Keratinocyte (primary cell): ENCODE measurements around the gene FAM13B. TPM values are rescaled to one million over a fixed set of nuclear protein-coding genes. Genes with fewer than 3 reads are reported as not detected.

Experiments used
- DNase-seq: peaks from one replicate; pipeline ENCODE4 v3.0.0-alpha.2; 2011; ENCODE audit warnings: low read depth, missing footprints, low spot score
- FAIRE-seq: peaks from 2 replicates; lab custom pipeline; 2011; peaks lifted over from hg19 to GRCh38; lab: Jason Lieb, UNC
- H2AFZ ChIP-seq: 2 replicates; pipeline ENCODE4 v1.6.0; 2012; ENCODE audit warnings: low read length, control low read depth, inconsistent platforms; ENCODE audit not compliant: control insufficient read depth
- H3K27ac ChIP-seq: 2 replicates; pipeline ENCODE4 v1.5.1; 2011; ENCODE audit warnings: low read length; ENCODE audit not compliant: control insufficient read depth, insufficient read depth
- H3K27me3 ChIP-seq: 3 replicates; pipeline ENCODE4 v1.6.0; 2011; ENCODE audit warnings: low read length; ENCODE audit not compliant: control insufficient read depth, insufficient read depth; ENCODE audit errors: extremely low read depth
- H3K36me3 ChIP-seq, 2 experiments: 2 replicates in 1 of 2; 3 replicates in 1 of 2; pipeline ENCODE4 v1.5.1; 2011; ENCODE audit warnings: low read length in 2 of 2, mild to moderate bottlenecking in 1 of 2; ENCODE audit not compliant: control insufficient read depth in 2 of 2, insufficient read depth in 2 of 2; ENCODE audit errors: extremely low read depth in 1 of 2
- H3K4me1 ChIP-seq: 3 replicates; pipeline ENCODE4 v1.5.1; 2011; ENCODE audit warnings: low read length; ENCODE audit not compliant: control insufficient read depth, insufficient read depth; ENCODE audit errors: extremely low read depth
- H3K4me2 ChIP-seq: 3 replicates; pipeline ENCODE4 v1.6.0; 2011; ENCODE audit warnings: low read depth, low read length; ENCODE audit not compliant: control insufficient read depth, insufficient read depth; ENCODE audit errors: extremely low read depth
- H3K4me3 ChIP-seq, 3 experiments: fragments of 200-600 bp in 1 of 3; sonication (generic) in 1 of 3; 2 replicates in 2 of 3; 3 replicates in 1 of 3; pipeline ENCODE4 v1.5.1; 2011 to 2016; ENCODE audit warnings: low read length in 3 of 3, mild to moderate bottlenecking in 3 of 3, control low read depth in 2 of 3, inconsistent platforms in 1 of 3, low read depth in 1 of 3, mixed read lengths in 1 of 3, mixed run types in 1 of 3, moderate library complexity in 1 of 3; ENCODE audit not compliant: control insufficient read depth in 2 of 3, insufficient read depth in 2 of 3; ENCODE audit errors: extremely low read depth in 1 of 3
- H3K79me2 ChIP-seq: 2 replicates; pipeline ENCODE4 v1.6.0; 2012; ENCODE audit warnings: low read length; ENCODE audit not compliant: control insufficient read depth, insufficient read depth
- H3K9ac ChIP-seq: 3 replicates; pipeline ENCODE4 v1.6.0; 2011; ENCODE audit warnings: low read length; ENCODE audit not compliant: control insufficient read depth, insufficient read depth; ENCODE audit errors: extremely low read depth
- H3K9me1 ChIP-seq: 3 replicates; pipeline ENCODE4 v1.6.0; 2011; ENCODE audit warnings: low read length; ENCODE audit not compliant: control insufficient read depth, insufficient read depth; ENCODE audit errors: extremely low read depth
- H3K9me3 ChIP-seq: 2 replicates; pipeline ENCODE4 v1.5.1; 2012; ENCODE audit warnings: low read depth, low read length; ENCODE audit not compliant: control insufficient read depth
- H4K20me1 ChIP-seq: 3 replicates; pipeline ENCODE4 v1.6.0; 2011; ENCODE audit warnings: low read length; ENCODE audit not compliant: control insufficient read depth, insufficient read depth; ENCODE audit errors: extremely low read depth
- CTCF ChIP-seq, 3 experiments: IDR thresholded peaks in 1 of 3; conservative IDR thresholded peaks in 1 of 3; optimal IDR thresholded peaks in 1 of 3; 2 replicates in 2 of 3; 3 replicates in 1 of 3; pipeline versions ENCODE3 to v1.5.1; 2011; ENCODE audit warnings: low read length in 3 of 3, mild to moderate bottlenecking in 3 of 3, moderate library complexity in 2 of 3, control low read depth in 1 of 3, inconsistent platforms in 1 of 3; ENCODE audit not compliant: insufficient read depth in 2 of 3; ENCODE audit errors: extremely low read depth in 1 of 3
- EZH2 ChIP-seq: IDR thresholded peaks from one replicate; pipeline ENCODE4 v1.6.1; 2012; ENCODE audit warnings: inconsistent platforms, mild to moderate bottlenecking, low read length, moderate library complexity
- dilution Hi-C: fragments of 300-500 bp; cut with MboI; formaldehyde crosslinking; loops from one replicate; pipeline ENCODE4 v1.7.0; 2020; ENCODE audit warnings: low sequenced_read_pairs; ENCODE audit not compliant: extremely low pct_ligation_motif_present
- polyA plus RNA-seq, 5 experiments: library from polyadenylated mRNA; depleted of rRNA in 3 of 5; stranded (reverse) in 3 of 5; stranded (forward) in 1 of 5; unstranded in 1 of 5; fragments of >200 nt; gene quantifications; 1 replicate in 1 of 5; 2 replicates in 3 of 5; 3 replicates in 1 of 5; pipeline versions ENCODE4 v1.2.1 to v1.2.3, GENCODE V29; 2011 to 2012; ENCODE audit warnings: missing spikeins in 2 of 5, low read depth in 1 of 5, low replicate concordance in 1 of 5

Gene FAM13B
- polyA plus RNA-seq, 1 donor (not counting 4 experiments of a cell fraction or from before 2014, with no cell fraction given) = 12.9 TPM

GRCh38 chr5:137937994-137938750 lies 94.7 kb downstream of the FAM13B start:
- Histone ChIP-seq H2AFZ (no peak overlapping the region), H3K9me1 (no peaks in the 10 kb centered on the region), H3K4me3 (no peak overlapping the region), H4K20me1 (no peaks in the 10 kb centered on the region), H3K27me3 (no peaks in the 10 kb centered on the region), H3K9ac (no peak overlapping the region), H3K4me1 (no peaks in the 10 kb centered on the region), H3K9me3 (no peaks in the 10 kb centered on the region), H3K79me2 (no peaks in the 10 kb centered on the region), H3K4me2 (no peak overlapping the region), H3K27ac (no peak overlapping the region), H3K36me3 (peaks cover 9 to 20% of the 10 kb centered on the region in 2 experiments)
- TF ChIP-seq EZH2 = no peak
- no peak for TF ChIP-seq CTCF (optimal IDR thresholded peaks at IDR 0.05 in 1 of 3, IDR thresholded peaks at IDR 0.05 in 1 of 3, conservative IDR thresholded peaks at IDR 0.05 in 1 of 3; ENCODE audit: extremely low read depth in 1 of 3, insufficient read depth in 2 of 3, low read length in 3 of 3)
- DNase-seq = no peak
- dilution Hi-C loops = no loop called here
- FAIRE-seq = no peak

- no peak overlapping the region for H3K4me3 ChIP-seq
- no peak overlapping the region for H3K9ac ChIP-seq
- no peak for DNase-seq
- no peaks in the 10 kb centered on the region for H3K27me3 ChIP-seq
- no peaks in the 10 kb centered on the region for H3K9me3 ChIP-seq
- H3K4me2 ChIP-seq = no peak overlapping the region
- FAIRE-seq = no peak
- H3K79me2 ChIP-seq = no peaks in the 10 kb centered on the region
- no peak overlapping the region for H3K27ac ChIP-seq
- no peaks in the 10 kb centered on the region for H4K20me1 ChIP-seq
- dilution Hi-C loops = no loop called here
- no peak overlapping the region for H2AFZ ChIP-seq
- no peaks in the 10 kb centered on the region for H3K9me1 ChIP-seq
- TF ChIP-seq CTCF (optimal IDR thresholded peaks at IDR 0.05 in 1 of 3, IDR thresholded peaks at IDR 0.05 in 1 of 3, conservative IDR thresholded peaks at IDR 0.05 in 1 of 3; ENCODE audit: extremely low read depth in 1 of 3, insufficient read depth in 2 of 3, low read length in 3 of 3) (no peak), EZH2 (no peak)
- no peaks in the 10 kb centered on the region for H3K4me1 ChIP-seq
- H3K36me3 ChIP-seq = peaks cover 5 to 9% of the 10 kb centered on the region in 2 experiments
These were observed 97.2 kb downstream of the FAM13B start for GRCh38 chr5:137935694-137936093.
